ENCODE measurements around the gene TMEM132E.

GRCh38 chr17:34556384-34556783 lies 23.0 kb upstream of the TMEM132E start:
- TF ChIP-seq MAFK (IDR thresholded peaks at IDR 0.05; ENCODE audit: low read depth, low read length), result no peak
- TF ChIP-seq, protein P1, sequence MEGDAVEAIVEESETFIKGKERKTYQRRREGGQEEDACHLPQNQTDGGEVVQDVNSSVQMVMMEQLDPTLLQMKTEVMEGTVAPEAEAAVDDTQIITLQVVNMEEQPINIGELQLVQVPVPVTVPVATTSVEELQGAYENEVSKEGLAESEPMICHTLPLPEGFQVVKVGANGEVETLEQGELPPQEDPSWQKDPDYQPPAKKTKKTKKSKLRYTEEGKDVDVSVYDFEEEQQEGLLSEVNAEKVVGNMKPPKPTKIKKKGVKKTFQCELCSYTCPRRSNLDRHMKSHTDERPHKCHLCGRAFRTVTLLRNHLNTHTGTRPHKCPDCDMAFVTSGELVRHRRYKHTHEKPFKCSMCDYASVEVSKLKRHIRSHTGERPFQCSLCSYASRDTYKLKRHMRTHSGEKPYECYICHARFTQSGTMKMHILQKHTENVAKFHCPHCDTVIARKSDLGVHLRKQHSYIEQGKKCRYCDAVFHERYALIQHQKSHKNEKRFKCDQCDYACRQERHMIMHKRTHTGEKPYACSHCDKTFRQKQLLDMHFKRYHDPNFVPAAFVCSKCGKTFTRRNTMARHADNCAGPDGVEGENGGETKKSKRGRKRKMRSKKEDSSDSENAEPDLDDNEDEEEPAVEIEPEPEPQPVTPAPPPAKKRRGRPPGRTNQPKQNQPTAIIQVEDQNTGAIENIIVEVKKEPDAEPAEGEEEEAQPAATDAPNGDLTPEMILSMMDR (IDR thresholded peaks at IDR 0.05; ENCODE audit: control extremely low read depth in 1 of 3, insufficient read depth in 1 of 3, low read depth in 1 of 3, low read length in 3 of 3), result no peak
- no peak for TF ChIP-seq POLR2A (IDR thresholded peaks at IDR 0.05; ENCODE audit: control extremely low read depth in 1 of 2, low read depth in 2 of 2, low read length in 2 of 2)
- TF ChIP-seq POLR2AphosphoS5 (IDR thresholded peaks at IDR 0.05; ENCODE audit: low read depth, low read length), result no peak
- no peak for TF ChIP-seq HDAC2 (IDR thresholded peaks at IDR 0.05; ENCODE audit: borderline replicate concordance in 1 of 2, low read depth in 2 of 2, low read length in 2 of 2)
- TF ChIP-seq SP1 (IDR thresholded peaks at IDR 0.05; ENCODE audit: low read depth, low read length), result no peak
- TF ChIP-seq EZH2 (IDR thresholded peaks at IDR 0.05; ENCODE audit: low read depth, low read length, severe bottlenecking), result no peak
- no peak for TF ChIP-seq YY1 (IDR thresholded peaks at IDR 0.05; ENCODE audit: low read depth, low read length)
- TF ChIP-seq EP300 (IDR thresholded peaks at IDR 0.05; ENCODE audit: borderline replicate concordance in 1 of 2, low read depth in 2 of 2, low read length in 2 of 2), result no peak
- no peak for TF ChIP-seq ATF3 (IDR thresholded peaks at IDR 0.05; ENCODE audit: insufficient read depth, low read depth, low read length)
- TF ChIP-seq CEBPB (IDR thresholded peaks at IDR 0.05; ENCODE audit: low read depth, low read length), result no peak
- TF ChIP-seq SRF (IDR thresholded peaks at IDR 0.05; ENCODE audit: low read depth, low read length), result no peak
- TF ChIP-seq GTF2F1 (IDR thresholded peaks at IDR 0.05; ENCODE audit: borderline replicate concordance, low read depth, low read length), result no peak
- TF ChIP-seq SIX5 (IDR thresholded peaks at IDR 0.05; ENCODE audit: low read depth, low read length), result no peak

Measured in H1 (cell line).